HG03354 (cell line): ENCODE data around the gene SLC44A5.
"Not testable (repeated sequence)": the region's sequence is repeated elsewhere in the genome, so short reads cannot be mapped to it uniquely, and the experiment has no call there.

ENCODE experiments used
- ATAC-seq: cut with Tn5 transposase; IDR thresholded peaks from one replicate; pipeline ENCODE4 v1.9.1; 2021; ENCODE audit warnings: mild to moderate bottlenecking; ENCODE audit not compliant: unreplicated experiment, poor library complexity, severe bottlenecking

Gene SLC44A5

DNA sequence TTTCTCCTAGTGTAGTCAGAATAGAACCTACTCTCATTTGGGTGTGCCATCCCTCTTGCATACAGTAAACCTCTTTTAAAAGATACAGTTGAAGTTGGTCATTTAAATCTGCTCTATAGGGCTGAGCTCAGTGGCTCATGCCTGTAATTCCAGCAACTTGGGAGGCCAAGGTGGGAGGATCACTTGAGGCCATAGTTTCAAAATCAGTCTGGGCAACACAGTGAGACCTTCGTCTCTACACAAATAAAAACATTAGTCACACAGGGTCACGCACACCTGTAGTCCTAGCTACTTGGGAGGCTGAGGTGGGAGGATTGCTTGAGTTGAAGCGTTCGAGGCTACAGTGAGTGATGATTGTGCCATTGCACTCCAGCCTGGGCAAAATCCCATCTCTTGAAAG is 292.9 kb downstream of the SLC44A5 start:
- no peak for ATAC-seq

DNA sequence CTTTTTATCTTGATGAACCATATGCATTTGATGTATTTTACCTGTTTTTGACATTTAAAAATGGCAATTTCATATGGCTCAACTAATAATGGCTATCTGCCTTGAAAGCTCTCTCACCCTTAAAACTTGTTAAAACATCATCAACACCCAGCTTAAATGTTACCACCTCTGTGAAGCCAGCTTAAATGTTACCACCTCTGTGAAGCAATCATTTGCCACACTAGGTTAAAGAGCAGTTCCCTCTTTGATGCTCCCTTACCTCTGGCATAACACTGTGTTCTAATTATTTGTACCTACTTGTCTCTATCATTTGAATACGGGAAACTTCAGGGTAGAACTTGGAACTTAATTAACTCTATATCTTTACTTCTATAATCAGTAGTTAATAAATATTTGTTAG is 294.7 kb downstream of the SLC44A5 start:
- no peak for ATAC-seq

DNA sequence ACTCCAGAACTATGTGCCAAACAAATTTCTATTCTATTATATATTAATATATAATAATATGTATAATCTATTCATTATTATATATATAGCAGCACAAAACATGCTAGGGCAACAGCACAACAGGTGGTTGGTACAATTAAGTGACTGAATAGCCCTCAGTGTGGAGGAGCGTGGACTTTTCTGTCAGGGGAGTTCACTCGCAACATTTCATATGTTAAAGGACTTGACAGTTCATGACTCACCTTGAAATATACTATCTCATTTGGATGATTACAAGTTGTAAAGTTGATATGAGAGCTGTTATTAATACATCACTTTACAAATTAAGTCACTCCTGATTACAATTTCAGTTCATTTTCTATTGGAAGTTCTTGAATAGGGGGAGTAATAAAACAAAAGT is 298.3 kb downstream of the SLC44A5 start:
- ATAC-seq = no peak

DNA sequence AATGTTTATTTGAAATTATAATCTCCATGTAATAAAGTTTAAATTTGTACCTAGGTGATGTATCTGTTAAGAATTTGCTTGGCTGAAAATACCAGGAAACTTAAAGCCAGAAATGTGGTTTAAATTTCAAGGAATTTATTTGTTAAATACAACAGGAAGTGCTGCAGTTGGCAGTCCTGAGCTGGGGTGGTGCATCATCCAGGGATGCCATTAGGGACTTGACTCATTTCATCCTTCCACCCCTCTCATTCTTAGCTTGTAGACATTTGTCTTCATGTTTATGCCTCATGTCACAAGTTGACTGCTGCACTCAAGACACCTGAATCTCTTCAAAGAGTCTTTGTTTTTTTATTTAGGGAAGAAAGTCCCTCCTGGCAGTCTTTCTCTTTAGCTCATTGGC is 300.8 kb downstream of the SLC44A5 start:
- no peak for ATAC-seq

DNA sequence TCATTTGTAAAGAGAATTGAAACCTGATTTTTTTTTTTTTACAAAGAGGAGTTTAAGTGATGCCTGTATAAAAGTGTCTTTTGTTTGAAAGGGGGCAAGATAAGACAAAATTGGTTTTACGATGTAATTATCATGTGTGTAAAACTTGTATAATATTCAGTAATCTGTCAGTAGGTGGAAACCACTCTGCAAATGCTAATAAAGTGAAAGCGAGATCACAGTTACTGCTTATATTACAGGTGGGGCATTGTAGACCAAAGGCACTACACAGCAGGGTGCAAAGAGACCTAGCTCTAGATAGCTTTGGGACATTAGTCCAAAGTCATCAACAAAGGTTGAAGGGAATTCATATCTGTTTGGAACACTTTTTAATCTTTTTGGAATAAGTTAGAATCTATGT is 302.5 kb downstream of the SLC44A5 start:
- no peak for ATAC-seq

DNA sequence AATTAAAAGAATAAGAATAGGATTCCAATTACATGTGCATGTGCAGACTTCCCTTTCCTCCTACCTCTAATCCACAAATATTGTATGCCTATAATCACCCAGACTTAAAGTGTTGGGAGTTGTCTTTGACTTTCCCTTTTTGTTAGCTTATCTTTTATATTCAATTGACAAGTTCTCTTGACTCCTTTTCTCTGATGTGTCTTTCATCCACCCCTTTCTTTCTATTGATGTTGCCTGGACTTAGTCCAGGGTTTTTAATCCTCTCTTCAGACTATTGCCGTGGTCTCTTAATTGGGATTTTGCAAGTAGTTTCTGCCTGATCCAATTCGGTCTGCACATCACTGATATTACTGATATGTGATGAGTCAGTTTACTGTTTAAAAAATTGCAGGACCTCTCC is 305.9 kb downstream of the SLC44A5 start:
- ATAC-seq = no peak

DNA sequence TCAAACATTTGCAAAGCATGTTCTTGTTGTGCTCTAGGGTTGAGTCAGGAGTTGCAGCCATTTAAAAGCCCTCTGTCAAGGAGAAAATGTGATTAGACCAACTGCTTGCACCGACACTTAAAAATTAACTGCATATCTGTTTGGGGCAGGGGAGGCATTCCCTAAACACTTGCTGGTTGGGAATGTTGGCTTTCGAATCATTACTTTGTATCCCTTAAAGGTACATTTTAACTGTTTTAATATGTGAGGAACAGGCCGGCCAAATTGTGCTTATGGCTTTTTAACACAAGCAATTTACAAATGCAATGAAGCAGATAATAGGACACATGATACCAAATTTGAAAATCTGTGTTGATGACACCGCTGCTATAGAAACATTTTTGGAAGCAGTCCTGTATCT is 317.6 kb downstream of the SLC44A5 start:
- no peak for ATAC-seq

DNA sequence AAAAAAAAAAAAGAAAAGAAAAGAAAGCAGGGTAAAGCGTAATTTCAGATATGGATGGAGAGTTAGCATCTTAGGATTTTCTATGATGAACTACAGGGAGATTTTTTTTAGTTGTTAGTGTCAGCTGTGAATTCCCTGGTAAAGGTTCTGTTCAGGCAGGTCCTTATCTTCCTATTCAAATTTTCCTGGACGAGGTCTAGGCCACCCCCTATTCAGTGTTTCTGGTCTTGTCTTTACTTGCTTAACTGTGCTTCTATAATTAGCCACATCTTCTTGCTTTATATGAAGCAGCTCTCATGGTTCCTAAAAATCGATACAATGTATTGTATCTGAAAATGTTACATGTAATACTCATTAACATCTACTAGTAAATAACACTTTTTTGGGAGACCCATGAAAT is 318.9 kb downstream of the SLC44A5 start:
- ATAC-seq = no peak

DNA sequence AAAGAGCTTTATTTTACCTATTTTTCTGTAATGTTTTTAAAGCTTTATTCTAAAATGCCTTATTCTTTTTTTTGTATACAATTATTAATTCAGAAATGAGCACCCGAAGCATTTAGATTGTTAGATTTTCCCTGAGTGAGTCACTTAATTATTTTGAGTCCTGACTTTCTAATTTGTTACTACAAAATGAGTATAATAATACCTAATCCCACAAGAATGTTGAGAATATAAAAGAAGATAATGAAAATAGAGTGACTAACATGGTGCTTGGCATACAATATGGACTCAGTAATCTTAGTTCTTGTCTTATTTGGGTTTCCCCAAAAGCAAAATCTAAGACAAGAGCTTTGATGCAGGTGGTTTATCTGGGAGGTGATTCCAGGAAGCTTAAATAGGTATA is 334.5 kb downstream of the SLC44A5 start:
- no peak for ATAC-seq

DNA sequence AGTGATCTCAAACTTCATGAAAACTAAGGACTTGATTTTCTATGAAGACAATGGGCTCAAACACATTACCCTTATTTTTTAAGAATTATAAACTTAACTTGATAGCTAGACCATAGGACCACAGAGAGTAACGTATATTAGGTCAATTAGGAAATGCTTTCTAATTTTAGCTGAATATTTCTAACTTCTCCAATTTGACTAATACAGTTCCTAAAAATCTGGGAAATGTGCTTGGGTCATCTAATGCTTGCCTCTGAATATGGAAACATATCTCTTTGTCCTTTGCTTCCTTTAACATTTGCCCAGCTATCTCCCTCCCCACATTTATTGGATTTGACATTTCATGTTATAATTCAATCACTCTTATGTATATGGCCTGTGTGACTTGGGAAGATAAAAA is 335.3 kb downstream of the SLC44A5 start:
- ATAC-seq = no peak

DNA sequence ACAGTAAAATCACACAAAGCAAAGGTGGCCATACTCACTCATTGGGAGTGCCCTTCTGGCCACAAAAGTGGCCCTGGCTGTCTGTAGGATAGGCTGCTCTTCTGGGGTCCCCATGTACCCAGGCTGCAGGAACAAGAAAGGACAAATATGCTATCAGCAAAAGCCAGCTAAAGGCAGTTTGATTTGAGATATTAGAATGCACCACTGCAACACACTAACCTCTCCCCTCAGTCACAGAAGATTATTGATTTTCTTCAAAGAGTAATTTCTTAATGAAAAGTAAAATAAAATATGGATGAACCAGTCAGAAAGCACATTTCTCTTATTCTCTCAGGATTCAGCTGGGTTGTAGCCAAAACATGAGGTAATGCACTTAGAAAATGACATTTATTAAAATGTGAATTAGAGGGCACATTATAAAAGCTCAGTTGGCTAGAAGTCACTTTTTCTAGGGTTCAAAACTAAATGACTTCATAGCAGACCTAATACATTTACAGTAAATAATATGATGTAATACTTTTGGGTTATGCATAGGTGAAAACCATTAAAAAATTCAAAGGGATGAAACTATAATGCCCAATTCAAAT is 335.9 kb downstream of the SLC44A5 start:
- no peak for ATAC-seq

DNA sequence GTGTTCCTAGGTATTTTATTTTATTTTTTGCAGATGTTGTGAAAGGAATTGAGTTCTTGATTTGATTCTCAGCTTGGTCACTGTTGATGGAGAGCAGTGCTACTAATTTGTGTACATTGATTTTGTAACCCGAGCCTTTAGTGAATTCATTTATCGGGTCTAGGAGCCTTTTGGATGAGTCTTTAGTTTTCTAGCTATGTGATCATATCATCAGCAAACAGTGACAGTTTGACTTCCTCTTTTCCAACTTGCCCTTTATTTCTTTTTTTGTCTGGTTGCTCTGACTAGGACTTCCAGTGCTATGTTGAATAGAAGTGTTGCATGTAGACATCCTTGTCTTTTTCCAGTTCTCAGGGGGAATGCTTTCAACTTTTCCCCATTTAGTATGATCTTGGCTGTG is 337.8 kb downstream of the SLC44A5 start:
- no peak for ATAC-seq

DNA sequence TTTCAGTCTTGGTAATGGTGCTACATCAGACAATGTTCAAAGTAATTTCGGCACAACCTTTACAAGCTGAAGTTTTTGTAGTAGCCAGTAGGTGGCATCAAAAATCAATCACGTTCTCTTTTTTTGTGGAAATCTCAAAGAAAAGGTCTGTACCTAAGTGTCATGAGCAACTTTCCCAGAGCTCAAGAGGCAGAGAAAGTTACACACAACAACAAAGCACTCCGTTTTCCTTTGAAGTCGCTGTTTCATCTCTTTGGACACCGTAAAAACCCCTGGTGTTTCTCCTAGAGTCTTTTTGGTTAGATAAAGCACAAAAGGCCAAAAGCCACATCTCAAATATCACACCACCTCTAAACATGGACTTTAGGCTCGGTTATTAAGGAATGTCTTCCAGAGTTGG is 345.1 kb downstream of the SLC44A5 start:
- peak; percentile 85 for ATAC-seq

DNA sequence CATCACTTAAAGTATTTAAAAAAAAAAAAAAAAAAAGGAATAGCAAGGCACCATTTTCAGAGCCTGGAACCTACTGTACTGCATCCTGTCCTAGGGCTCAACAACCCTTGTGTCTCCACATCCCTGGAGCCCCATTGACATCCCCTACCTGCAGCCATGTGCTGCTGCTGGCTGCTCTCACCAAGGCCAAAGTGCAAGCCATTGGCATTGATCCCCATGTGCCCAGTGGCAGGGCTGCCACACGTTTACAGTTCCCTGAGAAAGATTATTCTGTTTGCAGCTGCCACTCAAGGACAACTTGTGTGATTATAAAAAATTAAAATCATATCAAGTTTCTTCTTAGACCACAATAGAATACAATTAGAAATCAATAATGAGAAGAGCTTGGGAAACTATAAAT is 346.8 kb downstream of the SLC44A5 start:
- no peak for ATAC-seq

DNA sequence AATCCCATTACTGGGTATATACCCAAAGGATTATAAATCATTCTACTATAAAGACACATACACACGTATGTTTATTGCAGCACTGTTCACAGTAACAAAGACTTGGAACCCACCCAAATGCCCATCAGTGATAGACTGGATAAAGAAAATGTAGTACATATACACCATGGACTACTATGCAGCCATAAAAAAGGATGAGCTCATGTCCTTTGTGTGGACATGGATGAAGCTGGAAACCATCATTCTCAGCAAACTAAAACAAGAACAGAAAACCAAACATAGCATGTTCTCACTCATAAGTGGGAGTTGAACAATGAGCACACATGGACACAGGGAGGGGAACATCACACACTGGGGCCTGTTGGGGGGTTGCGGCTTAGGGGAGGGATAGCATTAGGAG is 347.3 kb downstream of the SLC44A5 start:
- not testable (repeated sequence) for ATAC-seq

DNA sequence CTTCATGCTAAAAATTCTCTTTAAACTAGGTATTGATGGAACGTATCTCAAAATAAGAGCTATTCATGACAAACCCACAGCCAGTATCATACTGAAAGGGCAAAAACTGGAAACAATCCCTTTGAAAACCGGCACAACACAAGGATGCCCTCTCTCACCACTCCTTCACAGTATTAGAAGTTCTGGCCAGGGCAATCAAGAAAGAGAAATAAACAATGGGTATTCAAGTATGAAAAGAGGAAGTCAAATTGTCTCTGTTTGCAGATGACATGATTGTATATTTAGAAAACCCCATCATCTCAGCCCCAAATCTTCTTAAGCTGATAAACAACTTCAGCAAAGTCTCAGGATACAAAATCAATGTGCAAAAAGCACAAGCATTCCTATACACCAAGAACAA is 349.0 kb downstream of the SLC44A5 start:
- ATAC-seq = not testable (repeated sequence)

DNA sequence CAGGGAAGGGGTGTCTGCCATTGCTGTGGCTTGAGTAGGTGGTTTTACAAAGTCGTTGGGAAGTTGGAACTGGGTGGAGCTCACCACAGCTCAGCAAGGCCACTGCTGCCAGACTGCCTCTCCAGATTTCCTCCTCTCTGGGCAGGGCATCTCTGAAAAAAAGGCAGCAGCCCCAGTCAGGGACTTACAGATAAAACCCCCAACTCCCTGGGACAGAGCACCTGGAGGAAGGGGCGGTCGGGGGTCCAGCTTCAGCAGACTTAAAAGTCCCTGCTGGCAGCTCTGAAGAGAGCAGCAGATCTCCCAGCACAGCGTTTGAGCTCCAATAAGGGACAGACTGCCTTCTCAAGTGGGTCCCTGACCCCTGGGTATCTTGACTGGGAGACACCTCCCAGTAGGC is 352.6 kb downstream of the SLC44A5 start:
- ATAC-seq = no peak

DNA sequence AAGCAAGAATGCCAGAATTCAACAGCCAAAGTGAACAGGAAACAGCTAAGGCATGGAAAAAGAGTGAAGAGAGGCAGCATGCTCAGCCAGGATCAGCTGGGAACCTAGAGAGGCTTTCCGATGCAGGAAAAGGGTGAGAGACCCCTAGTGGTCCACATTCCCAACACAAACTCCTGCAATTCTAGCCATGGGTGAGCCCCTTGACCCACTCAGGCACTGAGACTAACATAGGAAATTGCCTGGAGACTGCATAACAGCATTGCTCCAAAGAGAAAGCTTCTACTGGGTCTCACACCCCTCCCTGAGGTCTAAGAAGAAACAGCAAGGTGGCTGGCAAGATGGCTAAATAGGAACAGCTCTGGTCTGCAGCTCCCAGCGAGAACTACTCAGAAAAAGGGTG is 353.5 kb downstream of the SLC44A5 start:
- ATAC-seq = no peak

DNA sequence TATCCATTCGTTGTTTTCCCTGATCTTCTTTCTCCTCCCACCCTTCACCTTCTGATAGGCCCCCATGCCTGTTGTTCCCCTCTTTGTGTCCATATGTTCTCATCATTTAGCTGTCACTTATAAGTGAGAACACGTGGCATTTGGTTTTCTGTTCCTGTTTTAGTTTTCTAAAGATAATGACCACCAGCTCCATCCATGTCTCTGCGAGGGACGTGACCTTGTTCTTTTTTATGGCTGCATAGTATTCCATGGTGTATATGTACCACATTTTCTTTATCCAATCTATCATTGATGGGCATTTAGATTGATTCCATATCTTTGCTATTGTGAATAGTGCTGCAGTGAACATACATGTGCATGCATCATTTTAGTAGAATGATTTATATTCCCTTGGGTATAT is 360.8 kb downstream of the SLC44A5 start:
- ATAC-seq = not testable (repeated sequence)

DNA sequence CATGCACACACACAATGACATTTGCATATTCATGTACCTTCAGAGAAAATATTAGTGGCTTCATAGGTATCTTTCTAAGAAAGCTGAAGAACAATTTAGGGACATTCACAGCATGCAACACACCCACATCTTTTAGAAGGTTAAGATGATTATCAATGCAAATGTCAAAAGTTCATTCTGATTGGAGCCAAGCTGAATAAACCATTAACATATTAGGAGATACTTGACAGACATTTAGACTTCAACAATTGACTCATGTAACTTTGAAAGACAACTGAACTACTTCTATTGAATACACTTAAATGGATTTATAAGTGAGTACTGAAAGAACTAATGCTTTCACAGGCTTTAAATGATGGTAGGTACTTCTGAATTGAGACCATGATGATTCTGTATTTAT is 365.7 kb downstream of the SLC44A5 start:
- ATAC-seq = no peak

DNA sequence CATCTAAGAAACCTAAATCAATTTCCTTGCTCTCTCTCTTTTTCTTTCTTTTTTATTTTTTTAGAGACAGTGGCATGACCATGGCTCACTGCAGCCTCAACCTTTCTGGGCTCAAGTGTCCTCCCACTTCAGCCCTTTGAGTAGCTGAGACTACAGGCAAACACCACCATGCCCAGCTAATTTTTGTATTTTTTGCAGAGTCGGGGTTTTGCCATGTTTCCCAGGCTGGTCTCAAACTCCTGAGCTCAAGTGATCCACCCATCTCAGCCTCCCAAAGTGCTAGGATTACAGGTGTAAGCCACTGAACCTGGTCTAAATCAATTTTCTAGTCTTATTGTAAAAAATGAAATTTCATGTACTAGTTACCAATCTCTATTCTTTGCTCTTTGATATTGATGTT is 367.8 kb downstream of the SLC44A5 start:
- ATAC-seq = no peak

DNA sequence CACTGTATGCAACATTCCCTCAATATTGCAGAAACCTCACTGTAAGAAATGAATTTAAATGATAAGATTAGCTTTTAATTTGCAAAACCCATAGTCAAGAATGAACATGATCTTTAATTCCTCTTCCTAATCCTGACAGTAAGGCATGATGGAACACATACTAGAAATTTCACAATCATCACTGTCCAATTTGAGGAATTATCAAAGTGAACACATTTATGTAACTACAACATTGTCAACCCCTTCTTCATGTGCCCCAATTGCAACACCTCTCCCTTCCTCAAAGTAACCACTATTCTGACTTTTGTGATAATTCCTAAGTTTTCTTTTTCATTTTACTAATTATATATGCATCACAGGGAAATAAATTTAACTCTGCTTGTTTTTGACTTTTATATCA is 373.6 kb downstream of the SLC44A5 start:
- no peak for ATAC-seq
